Limb (tissue), 2 donors: Measurements from ENCODE around the gene GCGR.

Experiments
- DNase-seq, 2 donors: peaks; one replicate each; pipeline ENCODE4 v3.0.0-alpha.2; 2016; ENCODE audit errors: extremely low spot score in 2 of 2

The GCGR gene

DNA sequence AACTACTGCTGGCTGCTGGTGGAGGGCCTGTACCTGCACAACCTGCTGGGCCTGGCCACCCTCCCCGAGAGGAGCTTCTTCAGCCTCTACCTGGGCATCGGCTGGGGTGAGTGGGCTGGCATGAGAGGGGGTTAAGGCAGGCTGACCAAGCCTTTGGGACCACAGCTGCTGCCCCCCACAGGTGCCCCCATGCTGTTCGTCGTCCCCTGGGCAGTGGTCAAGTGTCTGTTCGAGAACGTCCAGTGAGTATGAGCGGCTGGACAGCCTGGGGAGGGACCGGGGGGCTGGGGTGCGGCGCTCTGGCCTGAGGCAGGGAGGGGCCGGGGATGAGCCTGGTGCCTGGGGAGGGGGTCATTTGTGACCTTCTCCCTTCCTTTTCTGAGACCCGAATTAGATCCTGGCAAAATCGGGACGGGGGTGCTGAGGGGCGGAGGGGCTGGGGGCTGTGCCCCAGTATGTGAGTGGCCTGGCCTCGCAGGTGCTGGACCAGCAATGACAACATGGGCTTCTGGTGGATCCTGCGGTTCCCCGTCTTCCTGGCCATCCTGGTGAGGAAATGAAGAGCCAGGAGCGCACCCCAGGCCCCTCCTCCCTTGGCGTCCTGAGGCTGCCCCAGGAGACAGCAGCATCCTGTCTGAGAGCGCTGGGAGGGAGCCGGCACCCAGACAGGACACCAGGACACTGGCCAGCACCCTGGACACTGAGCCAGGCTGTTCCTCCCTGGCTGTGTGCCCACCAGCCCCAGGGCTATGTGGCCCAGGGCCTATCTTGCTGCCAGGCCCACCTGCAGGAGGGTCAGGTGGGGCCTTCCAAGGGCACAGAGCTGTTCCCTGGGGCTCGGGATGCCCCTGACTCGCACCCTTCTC lies 8.0 kb downstream of the GCGR start:
- no peak for DNase-seq

DNA sequence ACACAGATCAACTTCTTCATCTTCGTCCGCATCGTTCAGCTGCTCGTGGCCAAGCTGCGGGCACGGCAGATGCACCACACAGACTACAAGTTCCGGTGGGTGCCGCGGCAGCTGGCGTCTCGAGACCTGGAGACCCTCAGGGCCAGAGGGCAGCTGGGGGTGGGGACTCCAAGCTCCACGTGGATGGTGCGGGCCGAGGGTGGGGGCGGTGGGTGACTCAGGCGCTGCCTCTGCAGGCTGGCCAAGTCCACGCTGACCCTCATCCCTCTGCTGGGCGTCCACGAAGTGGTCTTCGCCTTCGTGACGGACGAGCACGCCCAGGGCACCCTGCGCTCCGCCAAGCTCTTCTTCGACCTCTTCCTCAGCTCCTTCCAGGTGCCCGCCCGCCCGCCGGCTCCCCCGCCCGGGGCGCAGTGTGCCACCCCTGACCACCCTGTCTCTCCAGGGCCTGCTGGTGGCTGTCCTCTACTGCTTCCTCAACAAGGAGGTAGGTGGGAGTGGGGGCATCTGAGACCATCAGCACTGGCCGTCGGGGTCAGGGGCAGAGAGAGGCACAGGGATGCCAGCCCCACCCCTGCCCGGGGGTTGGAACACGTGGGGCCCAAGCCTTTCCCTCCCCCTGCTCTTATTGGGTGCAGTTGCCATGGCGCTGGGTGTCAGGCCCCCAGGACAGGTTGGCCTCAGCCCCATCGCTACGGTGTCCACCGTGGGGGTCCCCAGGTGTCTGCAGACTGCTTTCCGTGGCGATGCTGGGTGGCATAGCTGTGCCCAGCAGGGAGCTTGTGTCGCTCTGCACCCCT lies 8.8 kb downstream of the GCGR start:
- DNase-seq, result no peak

DNA sequence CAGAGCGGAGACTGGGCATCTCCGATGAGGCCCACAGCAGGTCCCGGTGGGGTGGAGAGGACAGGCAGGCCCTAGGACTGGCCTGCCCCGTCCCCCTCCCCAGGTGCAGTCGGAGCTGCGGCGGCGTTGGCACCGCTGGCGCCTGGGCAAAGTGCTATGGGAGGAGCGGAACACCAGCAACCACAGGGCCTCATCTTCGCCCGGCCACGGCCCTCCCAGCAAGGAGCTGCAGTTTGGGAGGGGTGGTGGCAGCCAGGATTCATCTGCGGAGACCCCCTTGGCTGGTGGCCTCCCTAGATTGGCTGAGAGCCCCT lies 9.4 kb downstream of the GCGR start:
- DNase-seq, result no peak

DNA sequence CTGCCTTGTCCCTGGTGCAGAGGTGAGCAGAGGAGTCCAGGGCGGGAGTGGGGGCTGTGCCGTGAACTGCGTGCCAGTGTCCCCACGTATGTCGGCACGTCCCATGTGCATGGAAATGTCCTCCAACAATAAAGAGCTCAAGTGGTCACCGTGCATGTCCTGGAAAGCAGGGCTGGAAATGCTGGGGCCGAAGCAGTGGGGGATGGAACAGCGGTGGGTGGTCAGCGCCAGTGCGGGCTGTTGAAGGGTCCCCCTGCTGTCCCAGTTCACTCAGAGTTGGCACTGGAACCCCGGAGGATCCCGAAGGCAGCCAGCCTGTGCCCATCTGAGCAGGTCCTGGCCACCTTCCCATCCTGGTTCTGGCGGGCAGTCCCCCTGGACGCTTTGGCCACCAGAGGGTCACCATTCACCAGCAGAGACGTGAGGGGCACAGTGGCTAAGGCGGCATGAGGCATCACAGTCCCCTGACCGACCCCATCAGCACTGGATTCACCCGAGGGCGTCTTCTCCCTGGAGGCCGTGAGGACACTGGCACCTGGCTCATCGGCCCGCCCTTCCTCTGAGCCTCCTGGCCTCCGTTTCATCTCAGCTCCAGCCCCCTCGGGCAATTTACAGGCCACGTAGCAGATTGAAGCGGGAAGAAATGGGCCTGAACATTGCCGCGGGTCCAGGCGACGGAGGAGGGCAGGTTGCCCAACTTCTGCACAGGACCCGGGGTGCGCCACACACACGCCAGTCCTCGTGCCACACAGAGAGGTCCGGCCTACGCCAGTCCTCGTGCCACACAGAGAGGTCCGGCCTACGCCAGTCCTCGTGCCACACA lies 10.1 kb downstream of the GCGR start:
- no peak for DNase-seq

DNA sequence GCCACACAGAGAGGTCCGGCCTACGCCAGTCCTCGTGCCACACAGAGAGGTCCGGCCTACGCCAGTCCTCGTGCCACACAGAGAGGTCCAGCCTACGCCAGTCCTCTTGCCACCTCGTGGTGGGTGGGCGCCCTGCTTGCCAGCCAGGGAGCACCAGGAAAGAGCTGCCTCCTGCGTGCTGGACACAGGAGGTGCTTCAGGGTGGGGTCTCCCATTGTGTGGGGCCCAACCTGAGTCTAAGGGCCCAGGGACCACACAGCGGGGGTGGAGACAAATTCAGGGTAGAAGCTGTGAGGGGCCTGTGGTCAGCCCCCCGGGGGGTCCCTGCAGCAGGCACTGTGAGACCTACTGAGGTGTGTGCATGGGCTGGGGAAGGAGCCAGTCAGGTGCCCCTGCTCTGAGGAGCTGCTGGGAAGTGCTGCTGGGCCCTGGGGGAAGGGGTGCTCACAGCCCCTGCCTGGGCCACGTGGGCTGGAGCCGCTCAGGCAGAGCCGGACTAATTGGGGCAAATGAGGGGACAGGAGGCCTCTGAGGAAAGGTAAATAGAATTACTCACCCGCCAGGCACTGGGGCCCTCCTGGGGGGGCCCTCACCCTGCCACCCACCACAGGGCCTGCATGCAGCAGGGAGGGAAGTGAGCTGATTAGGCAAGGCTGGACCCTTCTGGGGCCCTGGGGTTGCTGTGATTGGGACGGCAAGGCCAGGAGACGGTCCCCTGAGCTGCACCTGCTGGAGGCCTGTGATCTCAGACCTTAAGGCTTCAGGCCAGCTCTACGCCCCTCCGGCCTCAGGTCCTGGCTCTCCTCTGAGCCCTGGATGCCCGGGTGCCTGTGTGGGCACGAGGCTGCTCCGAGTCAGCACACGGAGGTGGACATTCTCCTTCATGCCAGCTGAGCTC lies 11.0 kb downstream of the GCGR start:
- DNase-seq, result no peak

DNA sequence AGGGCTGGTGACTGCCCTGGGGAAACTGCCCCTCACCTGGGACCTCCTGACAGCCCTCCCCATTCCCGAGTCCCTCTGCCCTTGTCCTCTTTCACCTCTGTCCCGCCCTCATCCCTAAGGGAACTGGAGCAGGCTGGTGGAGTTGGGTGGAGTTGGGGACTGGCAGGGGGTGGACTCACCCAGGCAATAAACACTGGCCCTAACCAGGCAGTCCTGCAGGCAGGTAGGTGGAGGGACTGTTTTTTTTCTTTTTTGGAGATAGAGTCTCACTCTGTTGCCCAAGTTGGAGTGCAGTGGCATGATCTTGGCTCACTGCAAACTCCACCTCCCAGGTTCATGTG lies 11.7 kb downstream of the GCGR start:
- DNase-seq, result no peak

DNA sequence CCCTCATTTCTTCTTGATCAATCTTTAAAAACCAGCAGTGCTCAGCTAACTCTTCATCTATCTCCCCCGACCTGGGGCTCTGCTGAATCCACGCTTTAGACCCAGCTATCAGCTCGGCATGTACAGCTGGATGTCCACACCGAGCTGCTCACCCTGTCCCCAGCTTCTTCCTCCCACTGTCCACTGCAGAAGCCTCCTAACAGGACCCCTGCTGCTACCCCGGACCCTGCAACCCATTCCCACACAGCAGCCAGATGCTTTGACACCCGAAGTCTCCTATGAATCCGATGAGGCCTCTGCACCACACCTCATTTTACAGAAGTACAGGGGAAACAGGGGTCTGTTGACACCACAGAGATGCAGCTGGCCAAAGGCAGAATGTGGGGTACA lies 13.8 kb downstream of the GCGR start:
- no peak for DNase-seq

DNA sequence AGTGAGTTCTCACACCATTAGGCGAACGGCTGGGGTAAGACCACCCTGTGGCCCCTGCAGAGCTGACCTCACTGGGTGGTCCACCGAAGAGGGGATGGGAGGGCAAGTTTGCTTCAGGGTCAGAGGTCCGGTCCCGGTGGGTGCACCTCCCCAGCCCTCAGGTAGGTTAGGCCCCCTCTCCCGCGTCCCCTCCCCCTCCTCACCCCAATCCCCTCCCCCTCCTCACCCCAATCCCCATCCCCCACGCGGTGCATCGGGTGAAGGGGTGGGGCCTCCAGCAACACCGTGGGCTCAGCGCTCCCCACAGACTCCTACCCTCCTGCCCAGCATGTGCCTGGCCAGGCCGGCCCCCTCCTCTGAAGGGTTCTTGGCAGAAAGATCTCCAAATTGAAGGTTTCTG lies 15.8 kb downstream of the GCGR start:
- no peak for DNase-seq

DNA sequence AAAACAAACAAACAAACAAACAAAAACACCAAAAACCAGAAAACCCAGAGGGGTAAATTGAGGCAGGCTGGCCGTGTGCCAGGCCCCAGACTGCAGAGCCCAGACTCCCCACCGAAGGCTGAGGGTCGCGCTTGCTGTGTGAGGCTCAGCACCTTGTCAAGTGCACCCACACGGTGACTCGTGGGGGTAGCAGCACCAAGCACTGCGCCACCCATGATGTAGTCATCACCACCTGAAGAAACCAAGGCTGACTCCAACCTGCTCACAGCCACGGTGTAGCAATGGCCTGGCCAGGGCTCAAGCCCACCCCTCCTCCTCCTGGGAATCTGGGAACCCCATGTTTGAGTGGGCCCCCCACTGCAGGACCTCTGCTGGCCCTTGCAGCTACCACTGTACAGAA lies 17.2 kb downstream of the GCGR start:
- DNase-seq, result no peak

DNA sequence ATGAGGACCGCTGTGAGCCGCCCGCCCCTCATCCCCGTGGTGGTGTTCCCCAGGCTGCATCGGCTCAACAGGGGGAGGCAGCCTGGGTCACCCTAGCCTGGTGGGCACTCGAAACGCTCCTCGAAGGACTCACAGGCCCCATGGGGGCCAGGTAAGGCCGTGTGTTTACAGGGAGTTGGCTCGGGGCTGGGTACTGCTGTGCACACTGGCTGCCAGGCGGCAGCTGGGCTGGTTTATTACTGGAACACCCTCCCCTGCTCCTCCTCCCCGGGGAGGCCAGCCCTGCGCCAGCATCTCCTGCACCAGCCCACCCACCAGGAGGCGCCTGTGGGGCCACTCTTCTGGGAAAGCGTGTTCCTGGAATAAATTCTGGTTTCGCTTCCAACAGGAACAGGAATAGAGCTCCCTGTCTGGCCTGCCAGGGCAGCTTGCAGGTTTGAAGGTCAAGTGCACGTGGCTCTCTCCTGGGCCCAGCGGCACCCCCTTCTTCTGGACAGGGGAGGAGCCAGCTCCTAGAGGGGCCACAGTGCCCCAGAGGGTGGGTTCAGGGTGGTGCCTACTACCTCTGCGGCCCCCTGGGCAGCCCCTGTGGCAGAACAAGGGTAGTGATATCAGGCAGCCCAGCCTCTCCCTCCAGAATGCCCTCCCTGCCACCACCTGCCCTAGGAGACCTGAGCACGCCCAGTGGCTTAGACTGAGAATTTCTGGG lies 17.8 kb downstream of the GCGR start:
- no peak for DNase-seq

DNA sequence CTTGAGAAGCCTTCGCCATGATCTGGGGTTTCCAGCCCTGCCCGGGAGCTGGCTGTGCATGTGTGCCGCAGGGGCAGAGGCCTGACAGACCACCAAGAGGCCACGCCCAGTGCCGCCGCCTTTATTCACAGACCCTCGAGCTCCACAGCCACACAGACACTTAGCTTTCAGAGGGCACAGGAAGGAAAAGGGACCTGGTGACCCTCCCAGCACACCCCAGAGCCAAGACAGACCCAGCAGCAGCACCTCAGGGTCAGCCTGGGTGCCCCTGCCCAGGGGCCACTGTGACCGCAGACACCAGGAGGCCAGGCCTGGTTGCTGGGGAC lies 18.3 kb downstream of the GCGR start:
- no peak for DNase-seq

DNA sequence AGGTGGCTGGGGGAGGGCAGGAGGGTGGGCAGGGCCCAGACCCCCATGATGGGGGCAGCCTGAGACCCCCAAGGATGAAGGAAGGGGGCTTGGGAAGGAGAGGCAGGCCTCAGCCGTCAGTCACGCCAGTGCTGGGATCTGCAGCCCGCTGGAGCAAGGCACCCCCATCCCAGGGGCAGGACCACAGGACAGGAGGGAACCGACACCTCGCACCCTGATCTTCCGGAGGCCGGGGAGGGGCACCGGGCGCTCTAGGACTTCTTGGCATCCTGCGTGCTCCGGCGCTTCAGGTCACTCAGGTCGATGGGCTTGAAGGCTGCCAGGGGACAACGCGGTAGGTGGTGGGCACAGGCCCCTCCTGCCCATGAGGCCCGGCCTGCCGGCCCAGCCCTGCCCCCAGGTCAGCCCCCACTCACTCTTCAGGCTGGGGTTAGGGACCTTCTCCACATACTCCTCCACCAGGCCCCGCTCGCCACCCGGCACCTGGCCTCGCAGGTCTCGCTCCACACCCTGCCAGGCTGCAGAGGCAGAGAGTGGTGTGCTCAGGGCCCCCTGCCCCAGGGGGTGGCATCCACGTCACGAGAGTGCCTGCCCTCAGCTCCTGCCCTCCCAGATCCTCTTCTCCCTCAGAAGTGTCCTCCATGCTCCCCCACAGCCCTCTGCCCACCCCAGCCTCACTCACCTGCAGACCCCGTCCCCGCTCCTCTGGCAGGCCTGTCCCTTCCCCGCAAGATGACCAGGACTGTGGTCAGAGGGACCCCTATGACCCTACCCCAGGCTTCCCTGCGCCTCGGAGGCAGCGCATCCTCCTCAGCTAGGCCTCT lies 19.3 kb downstream of the GCGR start:
- no peak for DNase-seq

DNA sequence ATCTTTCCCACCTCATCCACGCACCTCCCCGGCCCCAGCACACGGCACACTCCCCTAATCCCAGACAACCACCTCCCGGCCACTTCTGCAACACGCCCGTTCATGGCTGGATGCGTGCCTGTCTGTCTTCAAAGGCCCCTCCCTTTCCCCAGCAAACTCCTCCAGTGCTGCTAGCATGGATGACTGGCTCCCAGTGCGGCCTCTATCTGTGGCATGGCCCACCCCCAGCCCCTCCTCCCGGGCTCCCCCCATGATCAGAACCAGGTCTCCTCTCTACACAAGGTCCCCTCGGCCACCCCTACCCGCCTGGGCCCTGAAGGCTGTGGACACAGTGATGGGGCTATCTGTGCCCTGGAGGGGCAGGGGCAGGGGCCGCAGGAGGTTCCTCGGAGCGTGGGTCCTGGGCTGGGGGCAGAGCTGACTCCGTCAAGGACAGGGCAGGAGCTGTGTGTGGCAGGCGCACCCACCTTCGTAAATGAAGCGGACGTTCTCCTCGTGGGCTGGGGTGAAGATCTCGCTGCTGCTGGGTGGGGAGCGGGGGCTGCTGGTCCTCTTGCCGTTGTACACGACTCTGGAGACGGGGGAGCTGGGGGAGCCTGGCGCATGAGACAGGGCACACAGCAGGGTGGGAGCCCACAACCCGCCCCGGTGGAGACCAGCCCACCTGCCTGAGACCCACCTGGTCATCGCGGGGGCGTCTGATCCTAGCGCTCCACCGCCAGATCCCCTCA lies 20.0 kb downstream of the GCGR start:
- DNase-seq, result no peak

DNA sequence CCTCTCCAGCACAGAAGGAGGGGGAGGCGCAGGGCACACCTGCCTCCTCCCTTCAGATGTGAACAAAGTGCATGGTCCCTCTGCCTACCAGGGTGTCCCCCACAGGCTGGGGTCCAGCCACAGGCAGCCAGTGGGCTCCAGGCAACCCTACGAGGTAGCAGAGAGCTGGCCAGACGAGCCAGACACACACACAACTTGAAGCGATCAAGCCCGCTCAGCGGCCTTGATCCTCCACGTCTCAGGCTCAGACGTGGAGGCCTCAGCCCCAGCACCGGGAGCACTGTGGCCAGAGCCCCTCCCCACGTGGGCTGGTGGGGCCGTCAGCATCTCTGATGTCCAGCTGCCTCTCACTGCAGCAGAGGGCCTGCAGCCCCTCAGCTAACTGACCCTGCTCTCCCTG lies 20.6 kb downstream of the GCGR start:
- no peak for DNase-seq

DNA sequence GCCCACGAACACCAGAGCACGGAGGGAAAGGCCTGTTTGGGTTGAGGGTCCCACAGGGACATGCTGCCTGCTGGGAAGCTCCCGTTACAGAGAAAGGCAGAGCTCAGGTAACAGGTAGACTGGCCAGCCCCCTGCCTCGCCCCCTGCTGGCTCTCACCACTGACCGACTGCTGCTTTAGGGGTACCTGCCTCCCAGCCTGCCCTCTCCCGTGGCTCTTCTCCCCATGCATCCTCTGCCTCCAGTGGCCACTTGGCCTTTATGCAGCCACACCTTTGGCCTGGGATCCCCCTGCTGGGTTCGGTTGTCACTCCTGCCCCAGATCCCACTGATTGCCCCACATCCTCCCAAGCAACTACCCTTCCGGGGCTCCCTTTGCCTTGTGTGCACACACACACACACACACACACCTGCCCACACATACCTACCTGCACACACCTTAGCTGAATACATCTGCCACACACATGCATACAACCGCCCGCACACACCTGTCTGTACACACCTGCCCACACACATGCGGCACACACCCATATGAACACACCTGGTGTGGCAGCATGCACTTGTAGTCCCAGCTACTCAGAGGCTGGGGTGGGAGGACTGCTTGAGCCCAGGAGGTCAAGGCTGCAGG lies 22.0 kb downstream of the GCGR start:
- no peak for DNase-seq

DNA sequence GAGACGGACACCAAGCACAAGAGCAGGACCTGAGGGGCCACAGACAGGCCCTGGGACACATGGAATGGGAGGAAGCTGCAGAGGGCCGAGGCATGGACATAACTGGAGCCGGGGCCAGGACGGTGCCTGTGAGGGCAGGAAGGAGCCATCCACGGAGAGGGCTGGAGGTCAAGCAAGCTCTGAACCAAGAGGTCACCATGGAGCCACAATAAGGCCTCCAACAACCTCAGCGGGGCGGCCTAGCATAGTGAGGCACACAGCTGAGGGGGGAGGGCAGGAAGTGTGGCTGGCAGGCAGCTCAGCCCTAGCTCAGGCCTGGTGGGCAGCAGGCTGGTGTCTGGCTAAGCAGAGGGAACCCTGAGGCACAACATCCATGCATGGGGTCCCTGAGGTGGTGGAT lies 24.7 kb downstream of the GCGR start:
- no peak for DNase-seq

DNA sequence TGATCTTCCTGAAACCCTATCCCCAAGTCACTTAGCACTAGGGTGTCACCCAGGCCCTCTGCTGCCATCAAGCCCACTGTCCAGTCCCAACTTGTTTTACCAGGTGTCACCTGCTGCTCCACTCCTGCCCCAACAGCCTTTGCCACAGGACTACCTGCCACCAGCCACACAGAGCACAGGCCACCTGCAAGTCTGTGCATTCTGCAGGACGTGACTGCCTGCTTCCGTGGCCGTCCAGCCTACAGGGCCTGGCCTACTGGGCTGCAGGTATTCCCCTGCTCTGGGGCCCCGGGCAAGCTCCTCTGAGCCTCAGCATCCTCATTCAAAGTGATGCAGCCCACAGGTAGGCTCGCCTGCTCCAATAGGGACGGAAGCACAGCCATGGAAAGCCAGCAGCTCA lies 25.9 kb downstream of the GCGR start:
- no peak for DNase-seq

DNA sequence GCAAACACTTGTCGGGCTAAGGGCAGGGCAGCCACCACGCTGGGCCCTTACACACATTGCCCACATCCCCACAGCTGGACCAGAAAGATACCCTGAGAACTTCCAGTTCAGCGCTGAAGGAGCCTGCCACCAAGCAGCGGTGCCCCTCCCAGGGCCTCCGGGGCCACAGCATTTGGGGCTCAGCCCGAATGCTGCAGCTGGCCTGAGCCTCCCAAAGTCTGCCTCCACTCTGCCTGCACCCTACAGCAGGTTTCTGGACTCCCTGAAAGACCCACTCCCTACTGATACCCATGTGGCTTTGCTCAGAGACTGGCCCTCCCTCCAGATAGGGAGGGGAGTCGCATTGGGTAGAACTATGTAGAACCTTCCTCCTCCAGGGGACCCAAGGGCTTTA lies 27.6 kb downstream of the GCGR start:
- DNase-seq, result no peak
